NCI-H446 (cell line): ENCODE measurements around the gene FOXL3.
"Not testable (repeated sequence)": the region's sequence is repeated elsewhere in the genome, so short reads cannot be mapped to it uniquely, and the experiment has no call there.

Experiments used
- DNase-seq, 2 experiments: peaks; one replicate each; lab custom pipeline; 2025; lab: John Stamatoyannopoulos, UW

FOXL3 gene

GRCh38 chr7:323410-323809 lies 33.4 kb downstream of the FOXL3 start:
- DNase-seq, result no peak

- no peak for DNase-seq
Measured at GRCh38 chr7:324011-324410, 34.0 kb downstream of the FOXL3 start.

- DNase-seq, result no peak
Measured at GRCh38 chr7:325051-325798, 35.3 kb downstream of the FOXL3 start.

- DNase-seq, result no peak
Measured at GRCh38 chr7:325811-326210, 35.8 kb downstream of the FOXL3 start.

GRCh38 chr7:326273-326672 lies 36.3 kb downstream of the FOXL3 start:
- no peak for DNase-seq

- DNase-seq, result no peak
Measured at GRCh38 chr7:326809-327232, 36.9 kb downstream of the FOXL3 start.

- DNase-seq, result no peak
Measured at GRCh38 chr7:327233-327931, 37.4 kb downstream of the FOXL3 start.

GRCh38 chr7:327991-328702 lies 38.2 kb downstream of the FOXL3 start:
- DNase-seq, result no peak

- DNase-seq, result no peak
Measured at GRCh38 chr7:329691-330281, 39.8 kb downstream of the FOXL3 start.

GRCh38 chr7:330511-331230 lies 40.7 kb downstream of the FOXL3 start:
- DNase-seq, result no peak

GRCh38 chr7:332020-332517 lies 42.1 kb downstream of the FOXL3 start:
- no peak for DNase-seq

- peak in 1 of 2 experiments; percentile 20 for DNase-seq
Measured at GRCh38 chr7:332646-333392, 42.8 kb downstream of the FOXL3 start.

GRCh38 chr7:333393-333764 lies 43.4 kb downstream of the FOXL3 start:
- no peak for DNase-seq

GRCh38 chr7:334618-335357 lies 44.8 kb downstream of the FOXL3 start:
- no peak for DNase-seq

GRCh38 chr7:335358-336148 lies 45.6 kb downstream of the FOXL3 start:
- DNase-seq, result no peak

GRCh38 chr7:336149-336533 lies 46.2 kb downstream of the FOXL3 start:
- not testable (repeated sequence) for DNase-seq

GRCh38 chr7:336810-337566 lies 47.0 kb downstream of the FOXL3 start:
- DNase-seq, result no peak

GRCh38 chr7:337567-337951 lies 47.6 kb downstream of the FOXL3 start:
- DNase-seq, result no peak
